ENCODE results near the gene PPP1R14C.

The PPP1R14C gene

GRCh38 chr6:150293423-150294173 is 150.8 kb downstream of the PPP1R14C start:
- Histone ChIP-seq H3K4me3 (ENCODE audit: low read length) (no peak overlapping the region), H3K27me3 (ENCODE audit: control insufficient read depth, insufficient read depth, low read length) (no peaks in the 10 kb centered on the region), H3K27ac (ENCODE audit: low read length) (no peak overlapping the region), H3K36me3 (ENCODE audit: control insufficient read depth, insufficient read depth, low read length) (no peaks in the 10 kb centered on the region), H3K4me1 (ENCODE audit: control insufficient read depth, insufficient read depth, low read length) (no peaks in the 10 kb centered on the region), H3K9me3 (ENCODE audit: control insufficient read depth, insufficient read depth, low read length) (no peaks in the 10 kb centered on the region; the same call in 1 of the 2 replicates)
- DNase-seq (ENCODE audit: low read depth, low spot score), result no peak
- WGBS (ENCODE audit: insufficient coverage, insufficient read length), result no CpG with 5 or more reads among the region's 2 CpGs

- WGBS (ENCODE audit: insufficient coverage, insufficient read length), result no CpG with 5 or more reads among the region's 2 CpGs
- Histone ChIP-seq H3K9me3 (ENCODE audit: control insufficient read depth, insufficient read depth, low read length) (no peaks in the 10 kb centered on the region; the same call in 1 of the 2 replicates), H3K4me1 (ENCODE audit: control insufficient read depth, insufficient read depth, low read length) (no peaks in the 10 kb centered on the region), H3K36me3 (ENCODE audit: control insufficient read depth, insufficient read depth, low read length) (no peaks in the 10 kb centered on the region), H3K4me3 (ENCODE audit: low read length) (no peak overlapping the region), H3K27me3 (ENCODE audit: control insufficient read depth, insufficient read depth, low read length) (no peaks in the 10 kb centered on the region), H3K27ac (ENCODE audit: low read length) (no peak overlapping the region)
- no peak for DNase-seq (ENCODE audit: low read depth, low spot score)
These were observed 154.0 kb downstream of the PPP1R14C start for GRCh38 chr6:150296890-150297289.

GRCh38 chr6:150297327-150298029 is 154.6 kb downstream of the PPP1R14C start:
- no peaks in the 10 kb centered on the region for H3K36me3 ChIP-seq (ENCODE audit: control insufficient read depth, insufficient read depth, low read length)
- no peaks in the 10 kb centered on the region; the same call in 1 of the 2 replicates for H3K9me3 ChIP-seq (ENCODE audit: control insufficient read depth, insufficient read depth, low read length)
- no CpG with 5 or more reads among the region's 3 CpGs for WGBS (ENCODE audit: insufficient coverage, insufficient read length)
- H3K4me3 ChIP-seq (ENCODE audit: low read length), result no peak overlapping the region
- no peaks in the 10 kb centered on the region for H3K4me1 ChIP-seq (ENCODE audit: control insufficient read depth, insufficient read depth, low read length)
- no peak overlapping the region for H3K27ac ChIP-seq (ENCODE audit: low read length)
- no peak for DNase-seq (ENCODE audit: low read depth, low spot score)
- no peaks in the 10 kb centered on the region for H3K27me3 ChIP-seq (ENCODE audit: control insufficient read depth, insufficient read depth, low read length)

- Histone ChIP-seq H3K9me3 (ENCODE audit: control insufficient read depth, insufficient read depth, low read length) (no peaks in the 10 kb centered on the region; the same call in 1 of the 2 replicates), H3K27ac (ENCODE audit: low read length) (no peak overlapping the region), H3K27me3 (ENCODE audit: control insufficient read depth, insufficient read depth, low read length) (no peaks in the 10 kb centered on the region), H3K4me1 (ENCODE audit: control insufficient read depth, insufficient read depth, low read length) (no peaks in the 10 kb centered on the region), H3K36me3 (ENCODE audit: control insufficient read depth, insufficient read depth, low read length) (no peaks in the 10 kb centered on the region), H3K4me3 (ENCODE audit: low read length) (no peak overlapping the region)
- WGBS (ENCODE audit: insufficient coverage, insufficient read length), result no CpG with 5 or more reads among the region's 2 CpGs
- no peak for DNase-seq (ENCODE audit: low read depth, low spot score)
These were observed 155.2 kb downstream of the PPP1R14C start for GRCh38 chr6:150298030-150298380.

- WGBS (ENCODE audit: insufficient coverage, insufficient read length), result no CpG with 5 or more reads among the region's 1 CpG
- DNase-seq (ENCODE audit: low read depth, low spot score), result no peak
These were observed 155.8 kb downstream of the PPP1R14C start for GRCh38 chr6:150298676-150299075.

More at GRCh38 chr6:150298676-150299075, 155.8 kb downstream of the PPP1R14C start:
- Histone ChIP-seq H3K27ac (ENCODE audit: low read length) (no peak overlapping the region), H3K4me3 (ENCODE audit: low read length) (no peak overlapping the region), H3K9me3 (ENCODE audit: control insufficient read depth, insufficient read depth, low read length) (no peaks in the 10 kb centered on the region; the same call in 1 of the 2 replicates), H3K4me1 (ENCODE audit: control insufficient read depth, insufficient read depth, low read length) (no peaks in the 10 kb centered on the region), H3K27me3 (ENCODE audit: control insufficient read depth, insufficient read depth, low read length) (no peaks in the 10 kb centered on the region), H3K36me3 (ENCODE audit: control insufficient read depth, insufficient read depth, low read length) (no peaks in the 10 kb centered on the region)

Data from iPS DF 6.9 (cell line).